Measurements from ENCODE around the gene TMEM229A.
"Not testable (repeated sequence)": the region's sequence is repeated elsewhere in the genome, so short reads cannot be mapped to it uniquely, and the experiment has no call there.

TMEM229A gene

GRCh38 chr7:124032369-124033094, at the start of gene TMEM229A:
Gene TMEM229A, minus strand, starts transcription at chr7:124033067. Its CDS starts 64 bp downstream, at chr7:124033003.
- DNase-seq (ENCODE audit: low read depth), result peak; percentile 45

- DNase-seq (ENCODE audit: low read depth), result not testable (repeated sequence)
Observed at GRCh38 chr7:124082234-124082633, 49.4 kb upstream of the TMEM229A start.

- DNase-seq (ENCODE audit: low read depth), result no peak
Observed at GRCh38 chr7:124077546-124077945, 44.7 kb upstream of the TMEM229A start.

- DNase-seq (ENCODE audit: low read depth), result no peak
Observed at GRCh38 chr7:124076841-124077240, 44.0 kb upstream of the TMEM229A start.

- DNase-seq (ENCODE audit: low read depth), result peak; percentile 56
Observed at GRCh38 chr7:124074007-124074406, 41.1 kb upstream of the TMEM229A start.

GRCh38 chr7:124073310-124073645, 40.4 kb upstream of the TMEM229A start:
- DNase-seq (ENCODE audit: low read depth), result no peak

GRCh38 chr7:124072603-124073309, 39.9 kb upstream of the TMEM229A start:
- DNase-seq (ENCODE audit: low read depth), result peak; percentile 93

- DNase-seq (ENCODE audit: low read depth), result no peak
Observed at GRCh38 chr7:124071843-124072242, 39.0 kb upstream of the TMEM229A start.

- DNase-seq (ENCODE audit: low read depth), result peak; percentile 63
Observed at GRCh38 chr7:124062171-124062570, 29.3 kb upstream of the TMEM229A start.

GRCh38 chr7:124060528-124060927, 27.7 kb upstream of the TMEM229A start:
- no peak for DNase-seq (ENCODE audit: low read depth)

GRCh38 chr7:124059375-124059774, 26.5 kb upstream of the TMEM229A start:
- no peak for DNase-seq (ENCODE audit: low read depth)

- no peak for DNase-seq (ENCODE audit: low read depth)
Observed at GRCh38 chr7:124058515-124058914, 25.6 kb upstream of the TMEM229A start.

GRCh38 chr7:124057872-124058271, 25.0 kb upstream of the TMEM229A start:
- no peak for DNase-seq (ENCODE audit: low read depth)

- DNase-seq (ENCODE audit: low read depth), result no peak
Observed at GRCh38 chr7:124056234-124056633, 23.4 kb upstream of the TMEM229A start.

GRCh38 chr7:124051681-124052377, 19.0 kb upstream of the TMEM229A start:
- DNase-seq (ENCODE audit: low read depth), result no peak

- DNase-seq (ENCODE audit: low read depth), result no peak
Observed at GRCh38 chr7:124042826-124043225, 10.0 kb upstream of the TMEM229A start.

GRCh38 chr7:124041439-124041838, 8.6 kb upstream of the TMEM229A start:
- DNase-seq (ENCODE audit: low read depth), result no peak

- DNase-seq (ENCODE audit: low read depth), result not testable (repeated sequence)
Observed at GRCh38 chr7:124037902-124038301, 5.0 kb upstream of the TMEM229A start.

- DNase-seq (ENCODE audit: low read depth), result no peak
Observed at GRCh38 chr7:124035706-124036105, 2.8 kb upstream of the TMEM229A start.

GRCh38 chr7:124034754-124035100, 1.9 kb upstream of the TMEM229A start:
- DNase-seq (ENCODE audit: low read depth), result no peak

GRCh38 chr7:124033807-124034753, 1.2 kb upstream of the TMEM229A start:
- no peak for DNase-seq (ENCODE audit: low read depth)
